GM11168 (cell line): Measurements from ENCODE around the gene TRPV4.

ENCODE experiments used
- in situ Hi-C: fragments of 300-500 bp; cut with MboI; formaldehyde crosslinking; loops from one replicate; pipeline ENCODE4 v1.12.0; 2022; ENCODE audit warnings: low sequenced_read_pairs; ENCODE audit not compliant: unreplicated experiment

TRPV4 gene

GRCh38 chr12:109810954-109811623, 22.1 kb downstream of the TRPV4 start:
- in situ Hi-C loops, result no loop called here

GRCh38 chr12:109808876-109809646, 24.1 kb downstream of the TRPV4 start:
- in situ Hi-C loops, result no loop called here

- in situ Hi-C loops, result no loop called here
These were observed 25.1 kb downstream of the TRPV4 start for GRCh38 chr12:109807954-109808643.

- in situ Hi-C loops, result no loop called here
These were observed 28.1 kb downstream of the TRPV4 start for GRCh38 chr12:109804820-109805761.

- in situ Hi-C loops, result no loop called here
These were observed 29.5 kb downstream of the TRPV4 start for GRCh38 chr12:109803678-109804077.

- in situ Hi-C loops, result no loop called here
These were observed 30.4 kb downstream of the TRPV4 start for GRCh38 chr12:109802828-109803227.

- in situ Hi-C loops, result no loop called here
These were observed 32.7 kb downstream of the TRPV4 start for GRCh38 chr12:109800536-109800935.

GRCh38 chr12:109798691-109799090, 34.5 kb downstream of the TRPV4 start:
- in situ Hi-C loops, result no loop called here

- in situ Hi-C loops, result no loop called here
These were observed 35.1 kb downstream of the TRPV4 start for GRCh38 chr12:109797905-109798669.

- in situ Hi-C loops, result no loop called here
These were observed 37.1 kb downstream of the TRPV4 start for GRCh38 chr12:109796057-109796456.

- in situ Hi-C loops, result no loop called here
These were observed 38.2 kb downstream of the TRPV4 start for GRCh38 chr12:109795023-109795422.

- in situ Hi-C loops, result no loop called here
These were observed 39.2 kb downstream of the TRPV4 start for GRCh38 chr12:109793826-109794501.

GRCh38 chr12:109793411-109793810, 39.8 kb downstream of the TRPV4 start:
- in situ Hi-C loops, result no loop called here

- in situ Hi-C loops, result no loop called here
These were observed 40.2 kb downstream of the TRPV4 start for GRCh38 chr12:109792992-109793391.

- in situ Hi-C loops, result no loop called here
These were observed 43.6 kb downstream of the TRPV4 start for GRCh38 chr12:109789526-109790048.

GRCh38 chr12:109786799-109787198, 46.4 kb downstream of the TRPV4 start:
- in situ Hi-C loops, result no loop called here

- in situ Hi-C loops, result no loop called here
These were observed 47.3 kb downstream of the TRPV4 start for GRCh38 chr12:109785854-109786253.

- in situ Hi-C loops, result no loop called here
These were observed 49.3 kb downstream of the TRPV4 start for GRCh38 chr12:109783965-109784244.
